ENCODE data around the gene STK32C.

STK32C gene

GRCh38 chr10:132206806-132207535 is 100.8 kb downstream of the STK32C start:
- TF ChIP-seq CTCF (conservative IDR thresholded peaks at IDR 0.05; ENCODE audit: control insufficient read depth, insufficient read depth, low read depth, low read length), result no peak
- no peak overlapping the region for H3K4me3 ChIP-seq (ENCODE audit: control insufficient read depth, low read depth, low read length)
- DNase-seq (ENCODE audit: low read depth), result no peak

- no peak overlapping the region for H3K4me3 ChIP-seq (ENCODE audit: control insufficient read depth, low read depth, low read length)
- no peak for TF ChIP-seq CTCF (conservative IDR thresholded peaks at IDR 0.05; ENCODE audit: control insufficient read depth, insufficient read depth, low read depth, low read length)
- no peak for DNase-seq (ENCODE audit: low read depth)
Observed at GRCh38 chr10:132206377-132206745, 101.4 kb downstream of the STK32C start.

GRCh38 chr10:132205650-132206376 is 101.9 kb downstream of the STK32C start:
- TF ChIP-seq CTCF (conservative IDR thresholded peaks at IDR 0.05; ENCODE audit: control insufficient read depth, insufficient read depth, low read depth, low read length), result no peak
- H3K4me3 ChIP-seq (ENCODE audit: control insufficient read depth, low read depth, low read length), result no peak overlapping the region

GRCh38 chr10:132204781-132205473 is 102.8 kb downstream of the STK32C start:
- H3K4me3 ChIP-seq (ENCODE audit: control insufficient read depth, low read depth, low read length), result no peak overlapping the region
- no peak for TF ChIP-seq CTCF (conservative IDR thresholded peaks at IDR 0.05; ENCODE audit: control insufficient read depth, insufficient read depth, low read depth, low read length)
- DNase-seq (ENCODE audit: low read depth), result no peak

More at GRCh38 chr10:132205650-132206376, 101.9 kb downstream of the STK32C start:
- no peak for DNase-seq (ENCODE audit: low read depth)

- H3K4me3 ChIP-seq (ENCODE audit: control insufficient read depth, low read depth, low read length), result no peak overlapping the region
- TF ChIP-seq CTCF (conservative IDR thresholded peaks at IDR 0.05; ENCODE audit: control insufficient read depth, insufficient read depth, low read depth, low read length), result no peak
- DNase-seq (ENCODE audit: low read depth), result no peak
Observed at GRCh38 chr10:132204078-132204780, 103.5 kb downstream of the STK32C start.

All from fibroblast of mammary gland (primary cell).